ENCODE data around the gene ROBO2.

ROBO2 gene

DNA sequence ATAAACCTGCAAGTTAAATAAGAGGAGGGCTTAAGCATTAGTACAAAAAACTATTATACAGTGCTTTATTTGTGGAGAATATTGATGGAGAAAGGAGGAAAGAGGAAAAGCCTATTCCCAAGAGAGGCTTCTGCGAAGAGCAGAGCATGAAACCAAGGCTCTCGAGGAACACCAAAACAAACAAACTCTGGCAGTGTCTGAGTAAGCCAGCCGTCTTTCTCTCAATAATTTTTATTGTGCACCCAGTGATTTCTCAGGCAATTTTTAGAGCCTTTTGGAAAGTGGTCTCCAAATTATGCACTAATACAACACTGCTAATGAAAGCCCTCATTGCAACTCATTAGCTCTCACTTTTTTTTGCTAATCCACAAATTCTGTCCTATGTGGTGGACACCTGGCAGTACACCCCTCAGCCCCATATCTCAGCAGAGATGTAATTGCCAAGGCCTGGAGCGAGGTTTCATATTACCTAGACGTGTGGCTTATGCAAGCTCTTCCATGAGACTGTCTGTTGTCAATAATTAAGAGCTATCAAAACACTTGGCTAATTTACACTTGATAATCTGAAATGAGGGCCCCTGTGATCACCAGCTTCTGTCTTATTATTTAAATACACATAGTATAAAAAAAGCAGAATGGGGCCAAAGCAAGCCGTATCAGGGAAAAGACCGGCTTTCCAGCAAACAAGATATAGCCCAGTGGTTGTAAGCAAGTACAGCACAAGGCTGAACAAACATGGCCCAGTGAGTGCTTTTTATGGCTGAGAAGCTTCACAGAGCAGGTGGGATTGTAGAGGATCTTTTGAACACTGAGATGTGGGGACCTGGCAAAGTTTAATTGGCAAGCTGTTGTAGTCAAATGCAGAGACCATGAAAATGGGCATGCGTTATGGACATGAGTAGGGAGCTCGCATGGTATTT, 216.9 kb downstream of the ROBO2 start:
- no peak for DNase-seq (ENCODE audit: low read depth)

DNA sequence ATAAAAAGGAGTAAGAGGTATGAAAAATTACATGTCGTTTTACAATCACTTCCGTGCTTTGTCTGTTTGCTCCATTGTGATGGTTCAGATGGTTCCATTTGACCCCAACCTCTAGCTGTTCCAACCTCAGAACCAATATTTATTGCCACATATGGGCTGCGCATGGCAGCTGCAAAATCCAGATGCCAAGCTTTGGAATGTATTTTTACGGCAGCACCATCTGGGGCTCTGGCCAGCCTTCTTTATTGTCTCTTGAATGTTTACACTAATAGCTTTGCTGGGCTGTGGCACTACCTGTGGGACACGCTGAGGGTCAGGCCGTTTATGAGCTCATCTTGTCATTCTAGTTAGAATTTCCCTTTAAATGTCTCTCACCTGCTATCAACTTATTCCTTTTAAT, 219.8 kb downstream of the ROBO2 start:
- DNase-seq (ENCODE audit: low read depth): no peak

DNA sequence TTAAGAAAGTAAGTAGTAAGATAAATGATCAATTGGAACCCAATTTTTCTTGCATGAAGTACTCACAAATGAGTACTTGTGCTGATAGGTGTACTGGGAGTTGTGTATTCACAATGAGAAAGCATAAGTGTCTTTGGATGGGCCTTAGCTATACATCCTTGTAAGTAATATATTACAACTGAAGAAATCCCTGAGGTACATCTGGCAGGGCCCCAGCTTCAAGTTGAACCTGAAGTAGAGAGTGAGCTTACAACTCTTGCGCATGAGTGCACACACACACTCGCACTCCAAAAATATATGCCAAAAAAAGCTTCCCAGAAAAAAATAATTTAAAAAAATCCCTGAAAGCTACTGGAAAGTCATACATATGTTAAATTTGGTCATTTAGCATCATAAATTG, 222.5 kb downstream of the ROBO2 start:
- DNase-seq (ENCODE audit: low read depth): no peak

DNA sequence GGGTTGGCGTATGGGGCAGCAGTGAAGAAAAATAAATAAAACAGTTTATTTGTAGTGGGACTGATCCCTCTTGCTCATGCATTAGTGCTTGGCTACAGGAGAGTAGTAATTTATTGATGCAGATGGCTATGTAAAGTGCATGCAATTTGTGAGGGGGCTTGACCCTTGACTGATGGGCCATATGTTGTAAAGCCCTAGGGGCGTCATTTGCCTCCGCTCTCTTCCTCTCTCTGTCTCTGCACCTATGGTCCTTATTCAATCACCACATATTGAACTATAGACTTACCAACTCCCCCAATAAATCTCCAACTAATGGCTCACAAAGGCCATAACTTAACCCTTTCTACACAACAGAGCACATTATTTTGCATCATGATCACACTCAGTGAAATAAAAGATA, 227.7 kb downstream of the ROBO2 start:
- DNase-seq (ENCODE audit: low read depth): no peak

DNA sequence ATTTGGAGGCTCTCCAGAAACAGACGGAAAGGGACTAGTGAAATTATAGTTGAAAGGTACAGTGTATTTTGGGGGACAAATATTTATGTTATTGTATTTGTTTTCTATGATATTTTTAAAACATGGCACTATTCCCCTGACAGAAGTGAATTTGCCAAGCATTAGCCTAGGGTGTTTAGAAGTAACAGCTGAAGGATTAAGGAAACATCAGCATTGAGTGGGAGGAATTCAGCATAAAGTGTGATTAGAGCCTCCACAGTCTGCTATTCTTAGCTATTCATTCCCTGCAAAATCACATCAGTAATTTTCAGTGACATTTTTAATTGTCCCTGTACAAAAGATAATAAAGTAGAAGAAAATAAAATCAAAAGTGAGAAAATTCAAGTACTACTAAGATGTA, 231.4 kb downstream of the ROBO2 start:
- no peak for DNase-seq (ENCODE audit: low read depth)

DNA sequence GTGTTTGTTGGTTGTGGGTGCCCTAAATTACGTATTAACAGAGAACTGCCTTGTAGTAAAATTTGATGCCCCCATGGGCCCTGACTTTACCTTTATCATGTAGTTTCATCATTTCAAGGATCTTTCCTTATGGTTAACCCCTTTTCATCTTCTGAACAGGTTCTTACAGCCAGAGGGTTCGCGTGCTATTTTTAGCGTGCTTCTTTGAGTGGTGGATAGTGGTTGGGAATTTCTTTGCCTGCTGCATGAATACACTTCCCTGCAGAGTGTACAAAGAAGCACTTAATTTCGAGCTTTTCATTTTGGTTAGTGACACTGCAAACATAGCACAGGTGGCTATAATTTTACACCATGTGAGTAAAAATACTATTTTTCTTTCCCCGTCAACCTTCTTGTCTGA, 231.8 kb downstream of the ROBO2 start:
- DNase-seq (ENCODE audit: low read depth): no peak

DNA sequence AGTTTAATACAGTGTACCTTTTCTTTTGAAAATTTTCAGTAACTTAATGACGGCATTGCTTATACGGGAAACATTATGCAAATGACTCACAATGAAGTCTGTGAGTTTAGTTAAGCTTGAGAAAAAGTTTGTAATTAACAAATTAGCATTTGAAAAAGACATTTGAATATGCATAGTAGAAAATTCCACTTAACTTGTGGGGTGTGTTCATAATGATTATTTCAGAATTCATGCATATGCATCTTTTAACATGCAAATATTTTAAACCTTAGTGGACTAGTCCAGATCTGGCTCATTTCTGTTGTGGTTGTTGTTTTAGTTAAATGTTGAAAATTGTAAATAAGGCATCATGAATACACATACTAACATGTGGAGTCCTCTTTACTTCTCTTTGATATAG, 239.4 kb downstream of the ROBO2 start:
- no peak for DNase-seq (ENCODE audit: low read depth)

DNA sequence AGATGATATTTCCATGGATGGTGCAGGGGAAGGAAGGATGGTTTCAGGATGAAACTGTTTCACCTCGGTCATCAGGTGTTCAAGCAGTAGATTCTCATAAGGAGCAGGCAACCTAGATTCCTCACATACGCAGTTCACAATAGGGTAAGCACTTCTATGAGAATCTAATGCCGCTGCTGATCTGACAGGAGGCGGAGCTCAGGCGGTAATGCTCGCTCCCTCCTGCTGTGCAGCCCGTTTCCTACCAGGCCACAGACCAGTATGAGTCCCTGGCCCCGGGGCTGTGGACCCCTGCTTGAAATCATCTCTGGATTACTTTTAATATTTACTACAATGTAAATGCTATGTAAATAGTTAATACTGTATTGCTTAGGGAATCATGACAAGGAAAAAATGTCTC, 241.8 kb downstream of the ROBO2 start:
- DNase-seq (ENCODE audit: low read depth): no peak

DNA sequence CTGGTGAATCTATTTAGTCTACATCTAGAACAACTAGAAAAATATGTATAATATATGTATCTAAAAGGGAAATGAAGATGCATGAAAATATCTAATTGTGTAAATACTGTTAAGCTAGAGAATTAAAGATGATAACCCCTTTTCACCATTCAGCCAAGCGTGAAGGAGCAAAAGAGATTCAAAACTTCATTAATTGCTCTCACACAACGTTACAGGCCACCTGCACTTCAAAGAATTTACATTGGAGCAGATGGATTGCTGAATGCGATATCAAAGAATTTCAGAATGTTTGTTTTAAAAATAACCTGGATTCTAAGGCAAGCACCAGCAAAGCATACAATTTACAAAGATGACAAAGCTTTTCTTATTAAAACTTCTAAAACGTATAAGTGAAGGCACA, 243.2 kb downstream of the ROBO2 start:
- DNase-seq (ENCODE audit: low read depth): no peak

DNA sequence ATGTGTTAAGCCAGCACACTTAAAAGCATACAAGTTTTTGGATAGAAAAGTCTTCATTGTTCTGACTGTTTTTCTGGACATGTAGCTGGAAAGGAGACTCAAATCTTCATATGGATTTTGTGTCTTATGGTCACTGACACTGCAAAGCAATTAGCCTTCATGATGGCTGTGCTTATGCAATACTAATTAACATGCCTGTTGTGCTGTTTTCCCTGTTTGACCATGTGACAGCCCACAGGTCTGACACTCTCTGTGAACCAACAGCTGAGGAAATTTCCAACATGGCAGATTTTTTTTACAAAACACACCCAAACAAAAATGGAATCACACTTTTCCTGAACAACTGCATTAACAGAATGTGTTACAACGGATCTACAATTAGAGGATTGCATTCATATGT, 248.4 kb downstream of the ROBO2 start:
- DNase-seq (ENCODE audit: low read depth): no peak

DNA sequence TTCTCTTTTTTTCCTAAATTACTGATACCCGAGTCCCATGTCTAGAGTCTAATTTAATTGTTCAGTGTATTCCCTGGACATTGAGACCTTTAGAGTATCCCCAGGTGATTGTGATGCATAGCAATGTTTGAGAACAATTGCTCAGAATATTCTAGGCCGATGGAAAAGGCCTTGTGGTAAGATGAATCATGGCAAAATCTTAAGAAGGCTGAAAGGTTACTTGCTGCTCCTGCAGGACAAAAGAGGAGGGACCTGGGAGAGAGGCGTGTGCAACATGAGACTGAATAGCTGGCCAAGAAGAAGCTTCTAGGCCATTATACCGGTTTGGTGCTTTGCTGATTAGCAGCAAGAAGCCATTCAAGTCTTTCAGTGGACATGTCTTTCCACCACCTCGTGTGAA, 256.6 kb downstream of the ROBO2 start:
- no peak for DNase-seq (ENCODE audit: low read depth)

DNA sequence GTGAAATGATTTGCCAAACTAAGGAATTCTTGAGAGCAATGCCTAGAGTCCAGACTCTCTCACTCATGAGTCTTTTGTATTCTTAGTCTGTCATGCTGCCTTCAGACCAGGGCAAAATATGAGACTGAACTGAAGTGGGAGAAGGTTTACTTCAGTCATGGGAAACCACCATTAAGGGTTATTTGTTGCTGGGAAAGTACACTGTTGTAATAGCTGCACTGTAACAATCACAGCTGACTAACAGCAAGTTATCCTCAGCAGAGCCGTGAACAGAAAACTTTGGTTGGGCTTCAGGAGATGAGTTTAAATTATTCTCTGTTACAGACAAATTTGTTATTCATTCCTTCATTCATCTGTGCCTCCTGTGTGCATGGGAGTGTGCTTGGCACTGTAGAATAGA, 258.5 kb downstream of the ROBO2 start:
- DNase-seq (ENCODE audit: low read depth): peak; percentile 17

DNA sequence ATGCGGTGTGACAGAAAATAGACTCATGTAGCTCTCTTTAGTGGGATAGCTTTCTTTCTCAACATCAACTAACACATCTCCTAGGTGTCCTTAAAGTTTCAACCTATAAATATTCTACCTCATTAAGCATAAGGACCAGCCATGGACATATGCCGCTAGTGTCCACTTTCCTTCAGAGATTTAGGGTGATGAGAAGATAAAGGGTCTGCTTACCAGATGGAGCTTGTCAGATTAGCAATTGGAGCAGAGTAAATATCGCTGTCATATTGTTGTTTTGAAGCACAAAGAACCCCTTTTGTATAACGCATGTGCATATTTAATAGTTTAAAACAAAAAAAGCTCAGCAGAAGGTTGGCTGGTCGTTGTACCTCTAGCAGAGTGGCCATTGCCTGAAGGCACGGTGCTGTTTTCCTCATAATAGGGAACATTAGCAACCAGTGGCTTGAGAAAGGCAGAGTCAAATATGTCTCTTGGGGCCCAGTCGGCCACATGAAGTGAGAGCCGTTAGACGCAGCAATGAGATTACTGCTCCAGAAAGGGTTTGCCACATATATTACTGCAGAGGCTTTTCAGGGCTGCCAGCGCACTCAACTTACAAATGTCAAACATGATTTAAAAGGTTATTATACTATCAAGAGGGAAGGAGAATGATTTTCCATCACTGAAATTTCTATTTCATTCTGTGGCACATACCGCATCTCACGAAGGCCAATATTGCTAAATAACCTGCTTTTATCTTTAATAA, 264.2 kb downstream of the ROBO2 start:
- no peak for DNase-seq (ENCODE audit: low read depth)

DNA sequence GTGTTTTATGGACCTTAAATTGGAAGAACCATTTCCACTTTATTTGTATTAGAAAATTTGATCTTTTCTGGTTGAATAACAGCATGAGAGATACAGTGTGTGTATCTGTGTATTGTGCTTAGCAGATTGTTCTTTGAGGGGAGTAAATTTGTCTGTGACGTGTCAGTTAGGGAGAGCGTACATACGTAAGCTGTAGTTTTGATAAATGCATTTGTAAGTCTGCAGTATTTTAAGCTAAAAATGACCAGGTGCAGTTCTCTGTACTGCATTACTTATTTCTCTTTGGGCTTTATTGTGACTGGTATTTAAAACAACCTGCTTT, 264.8 kb downstream of the ROBO2 start:
- no peak for DNase-seq (ENCODE audit: low read depth)

DNA sequence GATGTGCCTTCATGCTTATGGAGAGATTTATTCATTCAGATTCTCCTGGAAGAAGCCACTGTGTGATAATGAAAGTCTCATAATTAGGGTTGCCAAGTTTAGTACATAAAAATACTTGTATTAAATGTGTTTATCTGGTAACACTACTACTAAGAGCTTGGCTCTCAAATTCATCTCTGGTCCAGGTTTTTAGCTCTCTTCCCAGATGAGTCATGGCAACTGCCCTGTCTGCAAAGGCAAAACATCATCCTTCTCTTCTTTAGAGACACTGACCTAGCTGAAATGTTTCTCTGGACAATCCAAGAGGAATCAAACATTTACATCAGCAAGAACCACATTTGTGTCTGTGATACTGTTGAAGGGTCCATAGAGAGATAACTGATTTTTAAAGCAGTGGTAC, 269.6 kb downstream of the ROBO2 start:
- DNase-seq (ENCODE audit: low read depth): no peak

DNA sequence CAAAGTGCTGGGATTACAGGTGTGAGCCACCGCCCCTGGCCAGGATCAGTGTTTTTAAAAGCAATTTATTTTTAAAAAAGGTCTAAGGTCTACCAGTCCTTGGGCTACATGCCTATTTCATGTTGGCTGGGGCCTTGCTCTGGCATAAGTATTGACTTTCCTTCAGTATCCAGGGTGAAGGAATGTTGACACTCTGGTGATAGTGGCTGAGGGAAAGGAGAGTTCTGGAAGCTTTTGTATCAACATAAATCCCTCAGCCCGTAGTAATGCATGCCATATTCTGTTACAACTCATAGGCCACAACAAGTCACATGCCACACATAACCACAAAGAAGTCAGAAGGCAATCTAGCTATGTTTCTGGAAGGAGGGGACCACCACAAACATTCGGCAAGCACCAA, 273.9 kb downstream of the ROBO2 start:
- no peak for DNase-seq (ENCODE audit: low read depth)

DNA sequence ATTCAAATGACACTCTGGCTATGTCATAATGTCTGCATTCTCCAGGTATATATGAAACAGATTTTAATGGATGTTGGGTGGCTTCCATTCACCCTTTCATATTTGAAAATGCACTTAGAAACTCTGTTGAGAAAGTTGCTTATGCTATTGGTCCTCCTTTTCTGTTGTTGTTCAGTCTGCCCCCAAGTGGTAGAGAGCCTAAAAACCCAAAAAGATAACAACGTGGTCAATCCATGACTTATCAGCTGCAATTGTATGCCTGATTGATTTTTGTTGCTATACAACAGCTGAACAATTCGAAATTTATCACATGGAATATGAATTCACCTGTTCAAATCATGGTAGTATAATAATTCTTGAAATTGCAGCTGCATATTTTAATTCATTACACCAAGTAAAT, 279.8 kb downstream of the ROBO2 start:
- no peak for DNase-seq (ENCODE audit: low read depth)

DNA sequence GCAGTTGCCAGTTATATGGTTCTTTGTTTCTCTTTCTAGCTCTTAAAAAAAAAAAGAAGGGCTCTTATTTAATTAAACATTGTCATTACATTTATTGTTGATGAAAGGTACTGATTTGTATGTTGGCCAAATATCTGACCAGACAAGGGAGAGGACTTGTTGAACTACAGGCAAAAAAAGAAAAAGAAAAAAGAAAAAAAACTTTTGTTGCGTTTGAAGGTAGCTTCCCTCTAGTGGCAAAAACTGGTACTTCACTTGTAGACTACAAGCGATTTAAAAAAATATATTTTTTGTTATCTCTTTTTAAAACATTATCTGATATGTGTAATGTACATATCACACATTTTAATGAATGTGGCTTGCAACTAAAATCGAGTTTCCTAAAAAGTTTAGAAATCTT, 280.6 kb downstream of the ROBO2 start:
- DNase-seq (ENCODE audit: low read depth): peak; percentile 35

DNA sequence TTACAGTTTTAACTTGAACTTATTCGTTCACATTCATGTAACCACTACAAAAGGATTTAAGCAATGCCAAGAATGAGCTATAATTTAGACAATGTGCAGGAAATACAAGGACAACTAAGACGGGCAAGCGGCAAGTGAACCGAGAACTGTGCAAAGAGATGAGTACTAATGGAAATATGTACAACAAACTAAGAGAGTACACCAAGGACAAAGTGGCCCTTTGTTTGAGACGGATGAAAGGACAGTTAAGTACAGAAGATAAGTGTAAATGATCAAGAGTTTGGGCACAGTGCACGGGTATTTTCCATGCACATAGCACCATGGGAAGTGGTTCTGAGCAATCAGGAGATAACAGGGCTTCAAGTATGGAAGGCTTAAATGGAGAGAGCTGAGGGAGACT, 281.7 kb downstream of the ROBO2 start:
- DNase-seq (ENCODE audit: low read depth): peak; percentile 60

DNA sequence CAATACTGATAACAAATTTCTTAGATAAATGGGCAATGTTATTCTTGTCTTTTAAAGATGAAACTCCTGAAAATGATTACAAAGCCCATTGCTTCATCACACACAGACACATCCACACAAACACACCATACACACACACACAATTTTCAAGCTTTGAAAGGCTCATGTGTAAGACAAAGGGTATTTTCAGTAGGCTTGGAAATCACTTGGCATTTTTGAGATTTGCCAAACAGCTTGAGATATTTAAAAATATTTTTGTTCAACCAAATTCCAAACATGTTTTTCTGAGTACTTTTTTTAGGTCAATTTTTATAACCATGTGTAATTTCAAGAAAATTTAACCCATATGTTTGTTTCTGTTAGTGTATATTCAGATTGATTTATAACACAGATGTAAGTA, 283.7 kb downstream of the ROBO2 start:
- DNase-seq (ENCODE audit: low read depth): peak; percentile 59

DNA sequence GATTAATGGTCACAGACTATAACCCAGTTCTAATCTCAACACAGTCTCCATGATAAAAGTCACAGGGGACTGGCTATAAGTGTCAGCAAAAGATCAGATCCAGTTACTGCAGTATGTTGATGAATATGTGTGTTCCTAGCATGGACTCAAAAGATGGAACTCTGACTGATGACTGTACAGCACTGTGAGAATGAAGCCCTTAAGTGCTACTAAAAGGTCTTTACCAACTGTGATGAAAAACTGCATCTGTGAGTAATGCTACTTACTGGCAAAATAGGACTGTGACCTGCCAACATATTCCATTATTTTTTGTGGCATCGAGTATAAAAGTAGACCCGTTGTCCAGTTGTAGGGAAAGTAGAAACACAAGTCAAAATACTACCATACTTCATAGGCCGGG, 284.2 kb downstream of the ROBO2 start:
- DNase-seq (ENCODE audit: low read depth): peak; percentile 26

DNA sequence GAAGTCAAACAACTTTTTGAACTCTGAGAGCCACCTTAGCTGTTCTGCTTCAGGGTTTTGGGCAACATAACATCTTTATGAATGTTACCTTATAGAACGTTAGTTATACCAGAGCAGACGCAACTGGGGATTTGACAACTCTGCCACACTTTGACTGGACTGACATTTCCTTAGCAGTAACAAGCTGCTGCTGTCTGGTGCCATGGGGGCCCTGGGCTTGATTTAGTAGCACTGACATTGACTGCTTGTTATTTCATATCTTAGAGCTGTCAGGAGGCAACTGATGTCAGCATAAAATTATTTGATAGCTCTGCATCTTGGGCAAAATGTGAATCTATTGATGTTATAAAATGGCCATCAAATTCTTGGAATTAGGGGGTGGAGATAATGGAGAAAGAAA, 285.4 kb downstream of the ROBO2 start:
- DNase-seq (ENCODE audit: low read depth): no peak

DNA sequence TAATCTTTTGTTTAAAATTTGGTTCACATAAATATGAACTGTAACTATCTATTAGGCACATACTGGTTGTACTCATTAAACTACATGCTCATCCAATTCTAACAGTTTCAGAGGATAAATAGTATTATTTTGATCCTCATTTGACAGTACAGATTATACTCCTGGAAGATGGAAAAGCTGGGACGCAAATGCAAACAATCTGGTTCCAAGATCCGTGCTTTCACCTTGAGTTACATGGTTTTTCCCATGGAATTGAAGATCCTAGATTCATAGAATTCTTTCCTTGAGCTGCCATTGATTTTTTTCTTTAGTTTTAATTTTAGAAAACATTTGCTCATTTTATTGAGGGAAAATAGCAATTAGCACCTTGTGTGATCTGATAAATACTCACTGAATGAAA, 285.8 kb downstream of the ROBO2 start:
- no peak for DNase-seq (ENCODE audit: low read depth)

DNA sequence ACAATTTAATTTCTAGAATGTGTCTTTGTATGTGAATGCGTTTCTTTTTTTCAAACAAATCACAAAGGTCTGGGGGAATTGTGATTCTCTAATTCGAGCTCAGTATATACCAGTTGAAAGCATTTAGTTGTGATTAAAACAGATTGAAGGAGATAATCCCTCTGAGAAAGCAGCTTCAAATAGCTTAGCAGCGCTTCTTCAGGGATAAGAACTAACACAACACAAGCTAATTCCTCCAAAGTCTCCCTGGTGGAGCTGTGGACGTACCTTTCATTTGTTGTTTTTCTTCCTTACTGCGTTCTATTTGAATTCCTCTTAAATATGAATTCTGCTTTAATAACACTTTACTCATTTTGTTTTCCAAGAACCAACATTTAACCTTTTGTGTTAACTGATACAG, 286.7 kb downstream of the ROBO2 start:
- DNase-seq (ENCODE audit: low read depth): no peak

Data from fibroblast of gingiva (primary cell).